Stimulated activated CD4-positive, alpha-beta T cell treated with anti-CD3 and anti-CD28 coated beads, Interleukin-4, amount 100 ng/mL, for 24 hours (primary cell): ENCODE results near the gene HIPK2.

Experiments used
- DNase-seq: peaks from one replicate; pipeline ENCODE4 v3.0.0-alpha.2; 2020

Gene HIPK2

GRCh38 chr7:139750459-139751095 is 27.2 kb downstream of the HIPK2 start:
- DNase-seq, result no peak

- DNase-seq, result no peak
Measured at GRCh38 chr7:139749545-139749944, 28.3 kb downstream of the HIPK2 start.

GRCh38 chr7:139748941-139749340 is 28.9 kb downstream of the HIPK2 start:
- no peak for DNase-seq

GRCh38 chr7:139748373-139748765 is 29.4 kb downstream of the HIPK2 start:
- no peak for DNase-seq

GRCh38 chr7:139747662-139748372 is 30.0 kb downstream of the HIPK2 start:
- DNase-seq, result no peak

GRCh38 chr7:139746652-139747051 is 31.1 kb downstream of the HIPK2 start:
- DNase-seq, result no peak

GRCh38 chr7:139745678-139746143 is 32.1 kb downstream of the HIPK2 start:
- DNase-seq, result no peak

GRCh38 chr7:139744768-139745677 is 32.8 kb downstream of the HIPK2 start:
- DNase-seq, result no peak

GRCh38 chr7:139743967-139744767 is 33.6 kb downstream of the HIPK2 start:
- no peak for DNase-seq

GRCh38 chr7:139743267-139743966 is 34.4 kb downstream of the HIPK2 start:
- DNase-seq, result no peak

- no peak for DNase-seq
Measured at GRCh38 chr7:139741789-139742344, 35.9 kb downstream of the HIPK2 start.

- DNase-seq, result no peak
Measured at GRCh38 chr7:139741239-139741638, 36.6 kb downstream of the HIPK2 start.

GRCh38 chr7:139739863-139740597 is 37.8 kb downstream of the HIPK2 start:
- no peak for DNase-seq

- no peak for DNase-seq
Measured at GRCh38 chr7:139738772-139739171, 39.0 kb downstream of the HIPK2 start.

- DNase-seq, result no peak
Measured at GRCh38 chr7:139738101-139738489, 39.7 kb downstream of the HIPK2 start.

GRCh38 chr7:139737221-139738100 is 40.3 kb downstream of the HIPK2 start:
- no peak for DNase-seq

- DNase-seq, result no peak
Measured at GRCh38 chr7:139735912-139736595, 41.7 kb downstream of the HIPK2 start.

GRCh38 chr7:139735466-139735865 is 42.3 kb downstream of the HIPK2 start:
- DNase-seq, result no peak

GRCh38 chr7:139734395-139734794 is 43.4 kb downstream of the HIPK2 start:
- DNase-seq, result no peak
